HG02885 (cell line): ENCODE measurements around the gene OR4C13.
"Not testable (repeated sequence)": the region's sequence is repeated elsewhere in the genome, so short reads cannot be mapped to it uniquely, and the experiment has no call there.

Source experiments
- ATAC-seq: cut with Tn5 transposase; IDR thresholded peaks from one replicate; pipeline ENCODE4 v1.9.1; 2021; ENCODE audit warnings: mild to moderate bottlenecking; ENCODE audit not compliant: unreplicated experiment, poor library complexity

OR4C13 gene

DNA sequence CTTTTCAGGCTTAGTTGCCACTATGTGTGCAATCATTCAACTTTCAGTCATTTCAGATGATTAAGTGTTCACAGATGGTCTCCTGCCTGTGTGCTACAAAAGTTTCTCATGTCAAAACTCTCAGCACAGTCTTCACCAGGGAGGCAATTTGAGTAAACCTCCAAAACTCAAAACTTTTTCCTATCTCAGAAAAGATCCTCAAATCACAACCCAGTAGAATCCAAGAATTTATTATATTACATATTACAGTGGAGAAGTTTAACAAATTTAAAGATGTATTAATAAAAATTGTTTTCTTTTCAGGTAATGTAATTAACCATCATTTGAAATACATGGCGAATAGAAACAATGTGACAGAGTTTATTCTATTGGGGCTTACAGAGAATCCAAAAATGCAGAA lies at the start of gene OR4C13:
TSS of gene OR4C13 (plus strand) at position 301 of the 400 bp plus-strand sequence. CDS start at position 333, 32 bp downstream.
- no peak for ATAC-seq

- ATAC-seq: not testable (repeated sequence)
Measured at GRCh38 chr11:49911516-49911915, 40.7 kb upstream of the OR4C13 start.

GRCh38 chr11:49948701-49949100 lies 3.5 kb upstream of the OR4C13 start:
- not testable (repeated sequence) for ATAC-seq

DNA sequence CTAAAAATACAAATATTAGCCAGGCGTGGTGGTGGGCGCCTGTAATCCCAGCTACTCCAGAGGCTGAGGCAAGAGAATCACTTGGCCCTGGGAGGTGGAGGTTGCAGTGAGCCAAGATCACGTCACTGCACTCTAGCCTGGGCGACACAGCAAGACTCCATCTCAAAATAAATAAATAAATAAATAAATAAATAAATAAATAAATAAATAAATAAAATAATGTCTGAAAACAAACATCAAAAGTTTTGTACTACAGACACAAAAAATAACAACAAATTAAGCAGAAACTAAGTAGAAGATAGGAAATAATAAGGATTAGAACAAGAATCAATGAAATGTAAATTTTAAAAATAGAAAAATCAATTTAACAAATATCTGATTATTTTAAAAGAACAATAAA lies 21.2 kb downstream of the OR4C13 start:
- not testable (repeated sequence) for ATAC-seq

GRCh38 chr11:49982435-49982834 lies 30.2 kb downstream of the OR4C13 start, which contains the start of gene OR4C12:
TSS of gene OR4C12 (minus strand) at chr11:49982535. CDS start at chr11:49982501, 34 bp downstream.
- not testable (repeated sequence) for ATAC-seq

DNA sequence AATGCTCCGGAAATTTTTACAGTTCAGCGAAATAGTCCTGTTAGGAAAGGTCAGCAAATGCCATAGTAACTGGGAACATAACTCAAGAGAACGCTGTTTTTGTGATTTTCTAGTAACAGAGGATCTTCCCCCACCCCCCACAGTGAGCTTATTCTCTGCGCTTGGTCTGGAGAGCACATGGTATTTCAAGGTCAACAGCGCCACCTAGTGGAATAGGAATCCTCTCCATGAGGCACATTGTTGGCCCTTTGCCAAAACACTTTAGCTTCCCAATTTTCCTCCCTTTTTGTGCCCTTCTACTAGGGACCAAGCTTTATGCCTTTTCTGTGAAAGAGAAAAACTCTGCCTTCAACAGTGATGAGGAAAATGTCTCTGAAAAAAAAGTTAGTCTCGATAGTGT lies 43.4 kb downstream of the OR4C13 start:
- peak; percentile 69 for ATAC-seq
